ENCODE data around the gene LSAMP.

DNA sequence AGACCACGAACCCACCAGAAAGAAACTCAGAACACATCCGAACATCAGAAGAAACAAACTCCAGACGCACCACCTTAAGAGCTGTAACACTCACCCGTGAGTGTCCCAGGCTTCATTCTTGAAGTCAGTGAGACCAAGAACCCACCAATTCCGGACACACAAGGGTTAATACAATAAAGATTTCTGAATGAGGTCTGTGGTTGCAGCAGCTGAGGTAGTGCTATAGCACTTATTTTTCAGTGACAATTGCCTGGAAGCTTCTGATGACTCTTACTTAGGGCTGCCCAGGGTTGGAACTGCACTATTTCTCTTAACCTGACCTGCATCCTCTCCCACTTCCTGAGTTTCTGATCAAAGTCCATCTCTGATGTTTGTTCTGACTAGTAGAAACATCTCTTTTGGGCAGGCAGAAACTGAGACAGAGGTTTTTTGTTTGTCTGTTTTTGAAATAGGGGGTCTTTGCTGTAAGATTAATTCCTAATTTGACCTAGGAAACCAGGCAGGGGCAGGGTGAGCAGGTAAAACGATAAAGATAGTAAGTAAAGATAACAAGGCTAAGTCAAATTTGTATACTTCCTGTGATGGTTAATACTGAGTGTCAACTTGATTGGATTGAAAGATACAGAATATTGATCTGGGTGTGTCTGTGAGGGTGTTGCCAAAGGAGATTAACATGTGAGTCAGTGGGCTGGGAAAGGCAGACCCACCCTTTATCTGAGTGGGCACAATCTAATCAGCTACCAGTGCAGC is 652.9 kb downstream of the LSAMP start:
- TF ChIP-seq EZH2 (IDR thresholded peaks at IDR 0.05; ENCODE audit: borderline replicate concordance, insufficient read depth, low read depth, low read length, poor library complexity, severe bottlenecking): no peak
- no peak for TF ChIP-seq CTCF (IDR thresholded peaks at IDR 0.05)
